AG08396 (cell line): ENCODE results near the gene NOP53.

ENCODE experiments used
- DNase-seq: peaks from one replicate; pipeline ENCODE4 v3.0.0; 2012; ENCODE audit warnings: low spot score, mixed read lengths

NOP53 gene

DNA sequence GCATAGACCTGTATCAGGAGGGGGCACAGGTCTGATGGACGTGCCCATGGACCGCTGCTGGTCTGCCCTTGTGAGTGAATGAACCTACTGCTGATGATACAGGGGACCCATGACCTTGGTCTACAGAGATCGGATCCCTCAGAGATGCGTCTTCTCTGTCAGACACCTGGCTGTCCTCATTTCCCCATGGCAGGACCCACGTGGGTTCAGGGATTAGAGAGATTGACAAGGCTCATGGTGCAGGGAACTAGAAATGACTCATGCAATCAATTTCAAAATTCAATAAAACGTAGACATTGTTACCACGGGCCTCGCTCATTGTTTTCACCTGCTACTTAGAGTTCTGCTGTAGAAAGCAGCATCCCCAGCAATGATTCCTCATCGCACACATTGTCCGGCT, 60.0 kb downstream of the NOP53 start:
- no peak for DNase-seq

GRCh38 chr19:47806435-47806834, 61.1 kb downstream of the NOP53 start:
- DNase-seq = no peak
